ENCODE data around the gene FBXW11. TPM values are rescaled to one million over a fixed set of nuclear protein-coding genes. Genes with fewer than 3 reads are reported as not detected.
"Not testable (repeated sequence)": the region's sequence is repeated elsewhere in the genome, so short reads cannot be mapped to it uniquely, and the experiment has no call there.

FBXW11 gene
- total RNA-seq, 1 experiment from 2014 or later, result 34.9 TPM

DNA sequence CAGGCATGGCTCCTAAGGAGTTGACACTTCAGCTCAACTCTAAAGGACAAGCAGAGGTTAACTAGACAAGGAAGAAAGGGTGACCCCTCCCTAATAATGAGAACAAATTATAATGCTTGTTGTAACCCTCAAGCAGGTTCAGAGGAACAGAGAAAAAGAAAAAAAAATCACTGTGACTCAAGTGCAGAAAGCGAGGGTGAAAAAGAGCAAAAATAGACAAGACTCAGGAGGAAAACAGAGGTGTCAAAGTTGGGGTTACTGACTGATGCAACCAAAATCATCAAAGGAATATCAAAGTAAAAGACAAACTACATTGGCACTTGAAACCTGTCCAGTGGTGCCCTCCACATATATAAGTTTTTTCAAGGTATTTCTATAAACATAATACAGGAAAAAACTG lies 28.4 kb downstream of the FBXW11 start:
- no peak for DNase-seq (ENCODE audit: low spot score)
- H3K4me1 ChIP-seq (ENCODE audit: insufficient read depth, low read length, poor library complexity, severe bottlenecking), result peaks cover 18% of the 10 kb centered on the region
- no peaks in the 10 kb centered on the region for H3K27me3 ChIP-seq (replicated peaks; ENCODE audit: insufficient read depth, low read depth, low read length, poor library complexity)
- ChIA-PET CTCF (no interaction called here), POLR2A (ENCODE audit: low non-redundant PET) (no interaction called here)
- intact Hi-C loops (cut with micrococcal nuclease; ENCODE audit: unreplicated experiment), result no loop called here
- H3K27ac ChIP-seq (ENCODE audit: low read depth, low read length, poor library complexity, severe bottlenecking), result no peak overlapping the region
- no TSS peak for BruUV-seq (replicated peaks)
- no peaks in the 10 kb centered on the region for H3K36me3 ChIP-seq (ENCODE audit: insufficient read depth, low read length, poor library complexity, severe bottlenecking)
- H3K4me3 ChIP-seq (ENCODE audit: low read depth, low read length, poor library complexity, severe bottlenecking), result no peak overlapping the region
- H3K9me3 ChIP-seq (ENCODE audit: low read depth, low read length, poor library complexity, severe bottlenecking), result peaks cover 13% of the 10 kb centered on the region
- TF ChIP-seq, protein P1, sequence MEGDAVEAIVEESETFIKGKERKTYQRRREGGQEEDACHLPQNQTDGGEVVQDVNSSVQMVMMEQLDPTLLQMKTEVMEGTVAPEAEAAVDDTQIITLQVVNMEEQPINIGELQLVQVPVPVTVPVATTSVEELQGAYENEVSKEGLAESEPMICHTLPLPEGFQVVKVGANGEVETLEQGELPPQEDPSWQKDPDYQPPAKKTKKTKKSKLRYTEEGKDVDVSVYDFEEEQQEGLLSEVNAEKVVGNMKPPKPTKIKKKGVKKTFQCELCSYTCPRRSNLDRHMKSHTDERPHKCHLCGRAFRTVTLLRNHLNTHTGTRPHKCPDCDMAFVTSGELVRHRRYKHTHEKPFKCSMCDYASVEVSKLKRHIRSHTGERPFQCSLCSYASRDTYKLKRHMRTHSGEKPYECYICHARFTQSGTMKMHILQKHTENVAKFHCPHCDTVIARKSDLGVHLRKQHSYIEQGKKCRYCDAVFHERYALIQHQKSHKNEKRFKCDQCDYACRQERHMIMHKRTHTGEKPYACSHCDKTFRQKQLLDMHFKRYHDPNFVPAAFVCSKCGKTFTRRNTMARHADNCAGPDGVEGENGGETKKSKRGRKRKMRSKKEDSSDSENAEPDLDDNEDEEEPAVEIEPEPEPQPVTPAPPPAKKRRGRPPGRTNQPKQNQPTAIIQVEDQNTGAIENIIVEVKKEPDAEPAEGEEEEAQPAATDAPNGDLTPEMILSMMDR (conservative IDR thresholded peaks at IDR 0.05; ENCODE audit: low read depth, low read length), result no peak
- TF ChIP-seq EZH2 (IDR thresholded peaks at IDR 0.05; ENCODE audit: borderline replicate concordance, low read depth, low read length, poor library complexity, severe bottlenecking), result no peak

DNA sequence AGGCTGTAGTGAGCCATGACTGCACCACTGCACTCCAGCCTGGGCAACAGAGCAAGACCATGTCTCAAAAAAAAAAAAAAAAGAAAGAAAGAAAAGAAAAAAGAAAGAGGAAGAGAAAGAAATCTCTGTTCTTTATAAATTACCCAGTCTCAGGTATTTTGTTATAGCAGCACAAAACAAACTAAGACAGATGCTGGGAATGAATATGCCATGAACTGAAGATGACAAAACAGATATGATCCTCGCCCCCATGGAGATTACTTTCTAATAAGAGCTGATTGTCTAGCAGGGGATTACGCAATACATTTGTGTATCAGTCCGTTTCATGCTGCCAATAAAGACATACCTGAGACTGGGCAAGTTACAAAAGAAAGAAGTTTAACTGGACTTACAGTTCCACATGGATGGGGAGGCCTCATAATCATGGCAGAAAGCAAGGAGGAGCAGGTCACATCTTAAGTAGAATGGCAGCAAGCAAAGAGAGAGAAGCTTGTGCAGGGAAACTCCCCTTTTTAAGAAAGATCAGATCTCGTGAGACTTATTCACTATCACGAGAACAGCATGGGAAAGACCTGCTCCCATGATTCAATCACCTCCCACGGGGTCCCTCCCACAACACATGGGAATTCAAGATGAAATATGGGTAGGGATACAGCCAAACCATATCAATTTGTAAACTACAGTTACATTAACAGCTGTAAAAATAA lies 29.0 kb downstream of the FBXW11 start:
- intact Hi-C loops (cut with micrococcal nuclease; ENCODE audit: unreplicated experiment); CTCF ChIA-PET: not testable (repeated sequence)
- peaks cover 18% of the 10 kb centered on the region for H3K4me1 ChIP-seq (ENCODE audit: insufficient read depth, low read length, poor library complexity, severe bottlenecking)

GRCh38 chr5:171975877-171976667 lies 30.4 kb downstream of the FBXW11 start:
- ChIA-PET POLR2A (ENCODE audit: low non-redundant PET) (no interaction called here), CTCF (no interaction called here)
- H3K36me3 ChIP-seq (ENCODE audit: insufficient read depth, low read length, poor library complexity, severe bottlenecking), result no peaks in the 10 kb centered on the region
- TF ChIP-seq EZH2 (IDR thresholded peaks at IDR 0.05; ENCODE audit: borderline replicate concordance, low read depth, low read length, poor library complexity, severe bottlenecking), result no peak
- TF ChIP-seq, protein P1 (conservative IDR thresholded peaks at IDR 0.05; ENCODE audit: low read depth, low read length), result no peak
- H3K4me3 ChIP-seq (ENCODE audit: low read depth, low read length, poor library complexity, severe bottlenecking), result no peak overlapping the region
- no peaks in the 10 kb centered on the region for H3K27me3 ChIP-seq (replicated peaks; ENCODE audit: insufficient read depth, low read depth, low read length, poor library complexity)
- BruUV-seq (replicated peaks), result no TSS peak
- DNase-seq (ENCODE audit: low spot score), result no peak
- intact Hi-C loops (cut with micrococcal nuclease; ENCODE audit: unreplicated experiment), result no loop called here
- H3K27ac ChIP-seq (ENCODE audit: low read depth, low read length, poor library complexity, severe bottlenecking), result peak overlapping the region; percentile 4
- H3K9me3 ChIP-seq (ENCODE audit: low read depth, low read length, poor library complexity, severe bottlenecking), result peaks cover 13% of the 10 kb centered on the region
- peaks cover 18% of the 10 kb centered on the region for H3K4me1 ChIP-seq (ENCODE audit: insufficient read depth, low read length, poor library complexity, severe bottlenecking)

More for the DNA sequence above, 29.0 kb downstream of the FBXW11 start:
- H3K27ac ChIP-seq (ENCODE audit: low read depth, low read length, poor library complexity, severe bottlenecking); BruUV-seq (replicated peaks); DNase-seq (ENCODE audit: low spot score); POLR2A ChIA-PET (ENCODE audit: low non-redundant PET); H3K36me3 ChIP-seq (ENCODE audit: insufficient read depth, low read length, poor library complexity, severe bottlenecking); H3K4me3 ChIP-seq (ENCODE audit: low read depth, low read length, poor library complexity, severe bottlenecking); H3K27me3 ChIP-seq (replicated peaks; ENCODE audit: insufficient read depth, low read depth, low read length, poor library complexity): not testable (repeated sequence)
- H3K9me3 ChIP-seq (ENCODE audit: low read depth, low read length, poor library complexity, severe bottlenecking), result peaks cover 13% of the 10 kb centered on the region
